Measurements from ENCODE around the gene PLA2G15.

PLA2G15 gene

DNA sequence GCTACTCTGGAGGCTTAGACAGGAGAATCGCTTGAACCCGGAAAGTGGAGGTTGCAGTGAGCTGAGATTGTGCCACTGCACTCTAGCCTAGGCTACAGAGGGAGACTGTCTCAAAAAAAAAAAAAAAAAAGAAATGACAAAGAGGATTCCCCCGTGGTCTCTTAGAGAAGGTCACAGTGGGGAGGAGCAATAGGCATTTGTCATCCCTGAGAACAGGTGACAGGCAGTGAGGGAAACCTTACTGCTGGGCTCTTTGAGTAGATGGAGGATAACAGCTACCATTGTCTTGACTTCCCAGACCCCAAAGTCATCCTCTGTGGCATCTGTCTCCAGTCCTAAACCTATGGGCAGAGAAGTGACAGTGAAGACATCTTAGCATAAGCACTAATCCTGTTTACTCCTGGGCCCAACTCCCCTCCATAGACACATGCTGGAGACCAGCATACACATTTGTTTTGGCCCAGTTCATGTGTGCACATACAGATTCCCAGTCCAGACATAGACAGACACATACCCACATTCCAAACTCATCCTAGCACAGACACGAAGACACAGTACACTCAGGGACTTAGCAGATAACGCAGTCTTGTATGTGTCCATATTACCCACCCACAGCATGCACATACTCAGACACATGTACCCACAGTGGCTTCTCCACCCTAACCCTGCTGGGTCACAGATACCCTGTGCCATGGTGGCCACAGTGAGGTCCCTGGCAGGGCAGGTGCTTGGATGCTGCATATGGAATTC is 11.9 kb upstream of the PLA2G15 start:
- no peak for DNase-seq

DNA sequence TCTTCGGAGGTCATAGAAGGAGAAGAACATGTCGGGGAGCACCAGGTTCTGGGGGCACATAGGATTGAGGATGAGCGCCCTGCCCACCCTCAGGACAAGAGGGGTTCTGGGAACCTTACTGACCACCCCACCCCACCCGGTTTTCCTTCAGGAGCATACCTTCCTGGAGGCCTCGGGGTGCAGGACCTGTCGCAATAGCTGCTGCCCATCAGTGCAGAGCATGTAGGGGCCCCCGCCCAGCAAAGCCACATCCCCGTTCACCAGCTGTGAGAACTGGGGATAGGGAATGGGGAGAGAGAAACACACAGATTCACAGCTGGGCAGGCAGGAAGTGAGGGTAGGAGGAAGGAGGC is 11.4 kb upstream of the PLA2G15 start:
- DNase-seq = no peak

DNA sequence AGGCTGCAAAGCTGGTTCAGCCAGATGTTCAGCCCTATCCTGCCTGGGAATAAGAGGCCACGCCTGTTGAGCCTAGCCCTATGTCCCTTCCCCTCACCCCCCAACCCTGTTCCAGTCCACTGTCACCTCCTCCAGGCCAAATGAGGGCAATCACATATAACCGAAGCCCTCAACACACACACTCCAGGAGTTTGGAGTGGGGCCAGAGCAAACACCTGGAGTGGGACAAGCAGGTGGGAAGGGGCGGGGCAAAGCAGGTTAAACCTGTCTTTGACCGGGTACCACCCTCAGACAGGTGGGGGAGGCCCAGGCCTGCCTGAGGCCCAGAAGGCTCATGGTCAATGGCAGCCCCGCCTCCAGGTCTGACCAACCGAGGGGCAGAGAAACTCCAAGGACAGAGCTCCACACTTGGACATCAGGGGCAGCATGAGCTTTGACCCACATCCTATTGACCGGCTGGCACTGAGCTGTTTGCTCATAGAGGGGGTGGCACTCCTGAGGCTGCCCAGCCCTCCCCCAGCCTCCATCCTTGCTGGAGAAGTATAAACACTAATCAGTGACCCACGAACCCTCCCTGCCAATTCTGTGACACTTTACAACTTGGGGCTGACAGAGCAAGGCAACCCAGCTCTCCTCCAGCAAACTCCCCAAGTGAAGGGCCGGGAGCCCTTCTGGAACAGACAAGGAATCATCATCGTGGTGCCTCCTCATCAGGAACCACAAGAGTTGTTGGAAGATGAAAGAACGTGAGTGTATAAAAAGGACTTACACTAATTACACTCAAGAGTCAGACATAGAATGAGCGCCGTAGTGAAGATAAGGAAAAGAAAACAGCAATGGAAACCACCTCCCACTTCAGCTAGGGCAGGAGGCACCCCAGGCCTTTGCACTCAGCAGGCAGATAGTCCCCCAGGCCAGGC is 10.7 kb upstream of the PLA2G15 start:
- DNase-seq = peak; percentile 11

DNA sequence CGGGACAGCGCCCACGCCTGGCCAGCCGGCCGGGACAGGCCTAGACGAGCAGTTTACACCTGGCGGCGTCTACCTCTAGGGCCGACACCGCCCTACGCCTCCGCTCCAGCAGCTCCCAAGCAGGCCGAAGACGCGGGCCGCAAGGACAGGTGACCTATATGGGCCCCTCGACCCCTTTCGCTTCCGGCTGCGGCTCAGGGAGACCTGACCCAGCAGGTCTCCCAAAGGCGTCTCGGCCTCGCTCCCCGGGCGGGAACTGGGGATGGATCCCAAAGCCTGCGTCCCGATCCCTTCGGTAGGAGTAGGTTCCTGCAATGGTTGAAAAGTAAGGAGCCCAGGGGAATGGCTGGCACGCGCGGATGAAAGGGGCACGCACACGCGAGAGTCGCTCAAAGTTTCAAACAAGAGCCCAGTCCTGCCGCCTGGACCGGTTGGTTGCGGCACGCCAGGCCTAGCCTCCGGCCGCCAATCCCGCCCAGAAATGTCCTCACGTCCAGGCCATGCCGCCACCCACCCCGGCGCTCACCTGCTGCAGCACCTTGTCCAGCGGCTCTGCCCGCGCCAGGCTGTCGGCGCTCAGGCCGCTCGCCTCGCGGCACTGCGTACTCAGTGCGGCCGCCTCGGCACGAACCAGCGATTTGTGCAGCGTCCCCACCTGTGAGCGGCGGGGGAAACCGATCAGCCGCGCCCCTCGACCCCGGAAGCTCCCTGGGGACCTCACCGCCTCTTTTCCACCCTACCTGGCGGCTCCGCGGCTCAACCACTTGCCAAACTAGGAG is 9.9 kb upstream of the PLA2G15 start:
- DNase-seq = no peak

DNA sequence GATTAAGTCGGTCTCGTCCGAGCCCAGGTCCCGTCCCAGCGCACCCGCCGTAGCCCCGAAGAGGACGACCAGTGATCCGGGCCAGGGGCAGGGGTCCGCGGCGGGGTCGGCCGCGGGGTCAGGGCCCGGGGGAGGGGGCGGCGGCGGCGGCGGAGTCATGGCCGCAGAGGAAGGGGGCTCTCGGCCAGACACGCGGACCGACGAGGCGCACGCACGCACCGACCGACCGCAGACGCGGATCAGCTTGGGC is 9.4 kb upstream of the PLA2G15 start, which contains the start of gene ESRP2:
Gene ESRP2, minus strand, starts transcription at position 241 of the 250 bp plus-strand sequence. Its CDS starts 82 bp downstream, at position 159.
- no peak for DNase-seq

DNA sequence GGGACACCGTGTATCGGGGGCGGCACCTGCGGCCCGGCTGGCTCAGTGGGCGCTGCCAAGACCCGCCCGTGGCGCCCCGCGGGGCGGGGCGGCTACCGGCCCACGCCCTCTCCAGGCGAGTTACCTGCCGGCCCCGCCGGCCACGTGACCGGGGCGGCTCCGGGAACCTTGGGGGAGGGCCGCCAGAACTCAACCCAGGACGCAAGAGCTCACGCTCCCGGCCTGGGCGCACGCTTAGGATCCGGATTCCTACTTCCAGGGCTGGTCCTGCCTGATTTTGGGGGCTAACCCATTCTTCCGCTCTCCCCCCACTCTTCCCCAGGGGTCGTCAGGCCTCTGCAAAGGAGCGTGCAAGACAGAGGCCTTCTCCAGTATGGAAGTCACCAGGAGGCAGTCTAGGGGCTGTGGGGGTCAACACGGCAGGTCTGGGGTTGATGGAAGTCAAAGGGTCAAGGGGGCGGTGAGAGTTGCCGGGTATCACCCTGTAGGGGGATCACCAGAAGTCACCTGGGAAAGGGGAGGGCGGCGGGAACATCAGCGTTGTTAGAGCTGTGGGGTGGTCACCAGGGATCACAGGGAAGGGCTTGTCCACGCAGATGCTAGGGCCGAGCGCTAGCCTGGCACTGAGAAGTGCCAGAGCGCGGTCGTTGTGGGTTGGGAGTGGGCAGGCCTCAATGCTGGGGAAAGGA is 8.9 kb upstream of the PLA2G15 start:
- peak; percentile 24 for DNase-seq

DNA sequence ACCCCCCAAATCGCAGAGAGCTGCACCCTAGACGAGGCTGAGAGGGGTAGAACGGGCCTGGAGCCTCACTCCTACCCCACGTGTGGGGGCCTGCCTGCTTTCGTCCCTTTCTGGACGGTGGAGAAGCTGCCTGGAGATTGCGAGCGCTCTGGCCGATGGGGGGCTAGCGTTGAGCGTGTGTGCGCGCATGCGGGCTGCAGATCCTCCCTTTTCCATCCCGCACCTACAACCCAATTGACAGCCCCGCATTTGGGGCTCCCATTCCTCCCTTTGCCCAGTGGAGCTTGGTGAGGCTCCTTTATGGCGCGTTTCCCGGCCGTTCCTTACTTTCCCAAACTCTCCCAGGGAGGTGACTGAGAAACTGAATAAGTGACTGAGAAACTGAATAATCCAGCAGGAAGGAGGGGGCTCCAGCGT is 8.3 kb upstream of the PLA2G15 start:
- DNase-seq = no peak

DNA sequence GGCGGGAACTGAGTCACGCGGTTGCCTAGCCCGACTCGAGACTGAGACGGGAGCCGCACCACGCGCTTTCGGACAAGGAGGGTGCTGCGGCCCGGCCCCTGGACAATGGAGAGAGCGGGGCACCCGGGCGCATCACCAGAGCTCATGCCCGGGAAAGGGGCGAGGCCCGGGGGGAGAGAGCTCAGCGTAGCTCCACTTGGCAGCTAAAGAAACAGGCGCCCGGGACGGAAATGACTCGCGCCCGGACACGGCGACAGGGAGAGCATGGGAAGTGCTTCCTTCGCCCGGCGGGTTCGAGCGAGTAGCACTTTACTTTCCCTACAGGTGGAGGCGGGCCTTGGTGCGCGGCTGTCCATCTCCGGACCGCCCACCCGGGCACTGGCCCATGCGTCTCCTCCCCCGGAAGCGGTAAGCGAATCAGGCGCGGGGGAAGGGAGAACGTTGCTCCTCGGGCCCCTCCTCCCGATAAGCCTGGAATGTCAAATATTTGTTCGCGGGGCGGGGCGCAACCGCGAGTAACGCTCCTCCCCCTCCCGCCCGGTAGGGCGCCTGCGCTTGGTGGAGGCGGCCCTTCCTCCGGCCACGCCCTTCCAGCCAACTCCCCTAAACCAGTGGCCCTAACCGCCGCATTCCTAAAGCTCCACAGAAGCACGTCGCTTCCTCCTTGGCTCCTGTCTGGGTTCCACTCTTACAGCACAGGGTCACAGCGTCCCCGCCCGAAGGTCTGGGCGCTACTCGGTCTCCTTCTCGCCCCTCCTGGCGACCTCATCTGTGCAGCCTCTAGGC is 7.7 kb upstream of the PLA2G15 start:
- DNase-seq = peak; percentile 94

DNA sequence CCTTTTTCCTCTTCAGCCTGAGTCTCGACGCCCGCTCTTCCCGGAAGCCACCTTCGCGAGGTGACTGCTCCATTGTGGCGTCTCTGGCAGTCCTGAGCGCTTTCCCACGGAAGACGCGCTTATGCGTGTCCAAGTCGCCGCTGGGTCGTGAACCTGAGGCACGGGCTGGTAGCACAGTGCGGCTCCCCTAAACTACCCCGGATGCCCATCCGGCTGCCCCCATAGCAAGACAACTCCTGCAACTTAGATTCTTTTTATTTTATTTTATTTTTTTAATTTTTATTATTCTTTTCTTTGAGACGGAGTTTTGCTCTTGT is 7.2 kb upstream of the PLA2G15 start:
- no peak for DNase-seq

DNA sequence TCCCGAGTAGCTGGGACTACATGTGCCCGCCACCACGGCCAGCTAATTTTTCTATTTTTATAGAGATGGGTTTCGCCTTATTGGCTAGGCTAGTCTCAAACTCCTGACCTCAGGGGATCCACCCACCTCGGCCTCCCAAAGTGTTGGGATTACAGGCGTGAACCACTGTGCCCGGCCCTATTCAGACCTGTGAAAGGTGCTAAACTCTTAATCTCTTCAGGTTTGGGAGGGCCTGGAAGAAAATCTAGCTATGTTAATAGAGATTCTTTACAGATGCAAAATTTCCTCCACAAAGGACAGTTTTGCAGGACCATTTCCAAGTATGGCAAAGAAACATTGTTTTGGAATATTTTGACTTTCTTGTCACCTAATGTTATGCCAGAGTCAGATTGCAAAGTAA is 3.1 kb upstream of the PLA2G15 start:
- DNase-seq = no peak

DNA sequence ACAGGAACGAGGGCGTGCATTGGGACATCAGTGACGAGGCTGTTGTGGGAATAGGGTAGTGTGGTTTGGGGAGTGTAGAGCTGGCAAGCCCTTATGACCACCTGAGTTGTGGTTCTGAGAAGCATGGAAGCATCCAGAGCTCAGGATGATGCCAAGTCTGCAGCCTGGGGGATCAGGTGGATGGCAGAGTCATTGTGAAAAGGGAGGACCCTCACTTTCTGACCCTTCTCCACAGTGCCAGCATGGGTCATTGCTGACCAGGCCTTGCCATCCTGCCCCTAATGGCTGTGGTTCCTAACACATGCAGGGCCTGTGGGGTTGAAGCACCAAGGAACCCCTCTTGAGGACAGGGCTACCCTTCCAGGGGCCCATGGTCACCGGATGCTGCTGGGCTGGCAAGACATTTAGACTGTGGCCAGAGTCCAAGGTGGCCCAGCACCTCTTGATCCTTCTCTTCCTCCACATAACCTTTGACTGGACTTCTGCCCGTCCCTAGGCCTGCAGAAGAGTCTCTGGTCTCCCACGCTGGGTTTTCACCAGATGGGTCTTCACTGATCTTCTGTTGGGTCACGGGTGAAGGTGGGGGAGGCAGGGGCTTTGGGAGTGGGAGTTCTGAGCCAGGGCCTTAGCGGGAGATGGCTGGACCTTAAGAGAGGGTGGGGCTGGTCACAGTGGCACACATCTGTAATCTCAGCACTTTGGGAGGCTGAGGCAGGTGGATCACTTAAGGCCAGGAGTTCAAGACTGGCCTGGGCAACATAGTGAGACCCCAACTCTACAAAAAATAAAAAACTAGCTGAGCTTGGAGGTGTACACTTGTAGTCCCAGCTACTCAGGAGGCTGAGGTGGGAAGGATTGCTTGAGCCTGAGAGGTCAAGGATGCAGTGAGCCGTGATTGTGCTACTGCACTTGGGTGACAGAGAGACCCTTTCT is 2.0 kb upstream of the PLA2G15 start:
- DNase-seq = no peak

DNA sequence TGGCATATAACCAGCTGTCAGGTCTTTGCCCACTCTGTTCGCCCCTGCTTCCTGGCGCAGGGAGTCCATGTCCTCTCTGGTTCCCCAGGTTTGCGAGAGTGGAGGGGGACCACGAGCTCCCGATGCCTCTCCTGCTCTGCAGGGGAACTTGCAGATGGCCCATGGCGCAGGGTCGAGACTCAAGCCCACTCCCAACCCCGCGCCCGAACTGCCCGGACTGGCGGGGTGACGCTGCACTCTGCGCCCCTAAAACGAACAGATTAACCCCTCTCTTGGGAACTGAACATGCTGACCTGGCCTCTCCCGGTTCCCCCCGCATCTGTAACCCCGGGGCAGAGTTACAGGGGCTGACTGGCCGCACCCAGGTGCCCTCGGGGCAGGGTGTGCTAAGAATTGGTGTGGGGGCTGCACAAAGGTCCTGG is 681 bp upstream of the PLA2G15 start:
- no peak for DNase-seq

DNA sequence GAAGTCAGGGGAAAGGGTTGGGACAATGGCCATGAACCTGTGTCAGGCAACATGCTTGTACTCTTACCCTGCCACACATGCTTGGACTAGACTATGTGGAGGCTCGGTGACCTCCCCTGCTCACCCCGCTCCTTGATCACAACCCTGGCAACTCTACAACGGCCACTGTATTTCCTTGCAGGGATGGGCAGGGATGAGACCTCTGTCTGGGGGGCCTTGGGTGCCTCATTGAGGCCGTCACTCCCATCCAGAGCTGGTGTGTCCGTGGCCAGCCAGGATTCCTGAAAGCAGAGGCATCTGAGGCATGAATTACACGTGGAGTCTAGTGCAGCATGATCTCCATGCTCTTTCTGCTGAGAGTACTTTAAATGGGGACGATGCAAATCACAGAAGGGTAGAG is 948 bp downstream of the PLA2G15 start:
- no peak for DNase-seq

DNA sequence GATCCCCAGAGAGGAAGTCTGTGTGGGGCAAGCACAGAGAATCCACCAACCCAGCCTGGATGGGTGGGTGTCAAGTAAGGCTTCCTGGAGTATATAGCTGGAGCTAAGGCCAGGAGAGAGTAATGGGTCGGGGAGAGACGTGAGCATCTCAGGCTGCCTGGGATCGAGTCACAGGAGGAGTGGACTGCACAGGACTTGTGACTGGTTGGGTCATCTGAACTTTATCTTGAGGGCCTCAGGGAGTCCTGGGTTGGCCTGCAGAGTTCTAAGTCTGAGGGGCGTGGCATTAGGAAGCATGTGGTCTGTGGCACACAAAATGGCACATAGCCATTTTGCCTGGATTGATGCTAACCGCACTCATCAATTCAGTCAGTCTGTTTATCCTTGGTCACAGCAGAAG is 1.5 kb downstream of the PLA2G15 start:
- DNase-seq = no peak

DNA sequence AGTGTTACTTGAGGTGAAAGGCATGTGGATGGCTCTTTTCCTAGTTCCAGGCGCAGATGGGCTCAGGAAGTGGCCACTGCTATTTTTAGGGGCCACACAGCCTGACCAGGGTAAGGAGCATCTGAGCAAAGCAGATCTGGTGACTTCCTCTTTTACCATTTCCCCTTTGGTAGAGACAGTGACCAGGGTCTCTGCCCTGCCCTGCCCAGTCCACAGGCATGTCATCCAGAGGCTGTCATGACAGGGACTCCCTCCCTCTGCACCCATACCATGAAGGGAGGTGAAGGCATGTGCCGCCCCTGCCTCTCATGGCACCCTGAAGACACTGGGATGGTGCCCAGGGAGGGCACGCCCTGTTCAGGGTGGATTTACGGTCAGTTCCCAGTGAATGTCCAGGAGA is 2.2 kb downstream of the PLA2G15 start:
- DNase-seq = no peak

DNA sequence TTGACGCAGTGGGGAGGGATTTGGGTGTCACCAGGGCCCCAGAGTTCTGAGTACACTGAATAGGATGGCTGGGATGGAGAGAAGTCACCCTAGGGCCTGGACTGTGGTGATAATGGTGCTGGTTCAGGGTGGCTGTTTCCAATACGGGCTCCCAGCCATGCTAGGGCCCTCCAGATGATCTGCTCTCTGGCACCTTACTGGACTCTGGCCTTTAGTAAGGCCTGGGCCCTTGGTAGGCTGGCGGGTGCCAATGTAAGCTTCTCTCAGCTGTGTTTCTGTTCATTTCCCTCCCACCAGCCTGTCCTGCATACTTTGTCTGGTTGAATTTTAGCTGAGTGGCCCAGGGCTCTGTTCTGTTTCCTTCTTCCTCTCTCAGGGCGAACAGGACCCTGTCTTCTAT is 2.8 kb downstream of the PLA2G15 start:
- DNase-seq = no peak

DNA sequence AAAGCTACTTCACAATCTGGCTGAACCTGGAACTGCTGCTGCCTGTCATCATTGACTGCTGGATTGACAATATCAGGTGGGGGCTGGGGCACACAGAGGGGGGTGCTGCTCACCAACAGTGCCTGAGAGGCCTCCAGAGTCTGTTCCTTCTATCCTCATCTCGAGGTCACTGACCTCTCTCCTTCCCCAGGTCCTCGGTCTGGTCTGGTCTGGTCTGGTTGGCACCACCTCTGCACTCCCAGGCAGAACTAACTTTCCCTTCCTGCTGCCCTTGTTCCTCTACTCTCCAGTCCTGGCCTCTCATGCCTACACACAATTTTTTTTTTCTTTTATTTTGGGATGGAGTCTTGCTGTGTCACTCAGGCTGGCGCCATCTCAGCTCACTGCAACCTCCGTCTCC is 4.2 kb downstream of the PLA2G15 start:
- DNase-seq = no peak

DNA sequence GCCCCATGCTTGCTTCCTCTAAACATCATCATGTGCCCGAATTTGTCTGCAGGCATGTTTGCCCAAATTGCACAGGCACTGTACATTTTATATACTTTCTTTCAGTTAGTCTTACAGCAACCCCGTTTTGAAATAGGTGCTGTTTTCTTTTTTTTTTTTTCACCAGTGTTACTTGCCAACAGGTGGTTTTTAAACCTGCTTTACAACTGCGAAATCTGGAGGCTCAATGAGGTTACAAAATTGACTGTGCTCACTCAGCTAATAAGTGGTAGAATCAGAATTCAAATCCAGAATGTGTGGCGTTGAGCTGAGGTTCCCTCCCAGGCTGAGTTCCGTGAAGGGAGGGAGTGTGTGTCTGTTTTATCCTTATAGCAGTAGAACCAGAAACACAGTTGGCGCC is 5.8 kb downstream of the PLA2G15 start:
- no peak for DNase-seq

DNA sequence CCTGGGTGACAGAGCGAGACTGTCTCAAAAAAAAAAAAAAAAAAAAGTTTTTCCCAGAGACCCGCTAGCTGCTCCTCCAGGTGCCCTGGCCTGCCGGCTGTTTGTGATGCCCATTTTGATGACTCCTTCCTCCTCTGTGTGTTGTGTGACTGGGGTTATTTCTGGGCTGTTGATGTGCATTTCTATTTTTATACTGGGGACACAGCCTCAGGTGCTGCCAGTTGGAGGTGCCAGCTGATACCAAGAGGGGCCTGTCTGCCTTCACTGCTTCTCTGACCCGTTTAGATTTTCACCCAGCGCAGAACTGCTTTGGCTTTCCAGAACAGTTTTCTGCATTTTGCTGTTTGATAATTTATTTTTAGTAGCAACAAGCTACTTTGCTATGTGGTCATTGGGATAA is 6.7 kb downstream of the PLA2G15 start:
- no peak for DNase-seq

DNA sequence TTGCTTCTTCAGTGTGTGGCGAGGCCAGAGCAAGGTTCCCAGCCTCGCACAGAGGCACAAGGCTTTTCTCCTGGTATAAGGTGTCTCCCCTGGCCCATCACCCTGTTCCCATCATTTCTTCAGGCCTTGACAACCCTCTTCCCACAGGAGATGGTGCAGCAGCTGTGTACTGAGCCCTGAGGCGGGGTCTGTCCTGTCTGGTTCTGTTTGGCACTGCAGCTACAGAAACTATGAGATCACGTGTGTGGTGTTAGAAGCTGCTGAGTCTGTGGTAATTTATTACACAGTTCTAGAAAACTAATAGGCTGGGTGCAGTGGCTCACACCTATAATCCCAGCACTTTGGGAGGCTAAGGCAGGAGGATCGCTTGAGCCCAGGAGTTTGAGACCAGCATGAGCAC is 7.2 kb downstream of the PLA2G15 start:
- no peak for DNase-seq

DNA sequence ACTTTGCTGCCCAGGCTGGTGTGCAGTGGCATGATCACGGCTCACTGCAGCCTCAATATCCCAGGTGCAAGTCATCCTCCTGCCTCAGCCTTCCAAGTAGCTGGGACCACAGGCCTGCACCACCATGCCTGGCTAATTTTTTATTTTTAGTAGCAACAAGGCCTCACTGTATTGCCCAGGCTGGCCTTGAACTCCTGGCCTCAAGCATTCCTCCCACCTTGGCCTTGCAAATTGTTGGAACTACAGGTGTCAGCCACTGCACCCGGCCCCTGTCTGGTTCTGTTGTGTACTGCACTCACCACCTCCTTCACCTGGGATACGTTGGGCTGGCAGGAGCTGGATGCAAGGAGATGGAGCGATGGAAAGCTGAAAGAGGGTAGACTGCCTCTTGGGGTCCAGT is 8.5 kb downstream of the PLA2G15 start:
- DNase-seq = no peak
